HG03378 (cell line): ENCODE data around the gene FBN3.
"Not testable (repeated sequence)": the region's sequence is repeated elsewhere in the genome, so short reads cannot be mapped to it uniquely, and the experiment has no call there.

Experiments used
- ATAC-seq: cut with Tn5 transposase; IDR thresholded peaks from one replicate; pipeline ENCODE4 v1.9.1; 2021; ENCODE audit warnings: mild to moderate bottlenecking, moderate library complexity; ENCODE audit not compliant: unreplicated experiment

FBN3 gene

GRCh38 chr19:8025316-8025715 lies 124.1 kb downstream of the FBN3 start:
- no peak for ATAC-seq

- ATAC-seq: not testable (repeated sequence)
Observed at GRCh38 chr19:8024256-8024655, 125.1 kb downstream of the FBN3 start.

GRCh38 chr19:8023371-8023770 lies 126.0 kb downstream of the FBN3 start:
- no peak for ATAC-seq

- ATAC-seq: no peak
Observed at GRCh38 chr19:8022275-8022674, 127.1 kb downstream of the FBN3 start.

- no peak for ATAC-seq
Observed at GRCh38 chr19:8021374-8021773, 128.0 kb downstream of the FBN3 start.

GRCh38 chr19:8020681-8021080 lies 128.7 kb downstream of the FBN3 start:
- no peak for ATAC-seq

- no peak for ATAC-seq
Observed at GRCh38 chr19:8017808-8018207, 131.6 kb downstream of the FBN3 start.
